PFSK-1 (cell line): ENCODE data around the gene LYPD6B.

Experiments
- FOXP2 ChIP-seq: optimal IDR thresholded peaks from 2 replicates; pipeline ENCODE3; 2011; ENCODE audit warnings: borderline replicate concordance, control low read depth, inconsistent platforms; ENCODE audit not compliant: insufficient read depth; ENCODE audit errors: extremely low read length, extremely low read depth
- POLR2AphosphoS5 ChIP-seq: IDR thresholded peaks from 2 replicates; pipeline ENCODE4 v1.6.1; 2012; ENCODE audit warnings: low read depth, mild to moderate bottlenecking, control low read depth, low read length, moderate library complexity
- REST ChIP-seq, 2 experiments: IDR thresholded peaks; 2 replicates each; pipeline versions ENCODE4 v1.6.1 to v1.8.0; 2011 to 2012; ENCODE audit warnings: low read depth in 2 of 2, low read length in 2 of 2, control low read depth in 1 of 2, inconsistent platforms in 1 of 2, mild to moderate bottlenecking in 1 of 2, moderate library complexity in 1 of 2; ENCODE audit not compliant: insufficient read depth in 1 of 2
- SIN3A ChIP-seq: IDR thresholded peaks from 2 replicates; pipeline ENCODE4 v1.6.1; 2012; ENCODE audit warnings: mild to moderate bottlenecking, low read length, moderate library complexity, borderline replicate concordance; ENCODE audit not compliant: insufficient read depth
- TAF1 ChIP-seq: IDR thresholded peaks from 2 replicates; pipeline ENCODE4 v1.6.1; 2012; ENCODE audit warnings: low read length, control low read depth, borderline replicate concordance; ENCODE audit not compliant: insufficient read depth

LYPD6B gene

GRCh38 chr2:149064856-149065630, 26.5 kb downstream of the LYPD6B start:
- TF ChIP-seq REST (IDR thresholded peaks at IDR 0.05; ENCODE audit: insufficient read depth in 1 of 2, low read depth in 2 of 2, low read length in 2 of 2) (no peak), FOXP2 (no peak)

- TF ChIP-seq SIN3A (no peak), TAF1 (no peak), POLR2AphosphoS5 (no peak), FOXP2 (no peak), REST (IDR thresholded peaks at IDR 0.05; ENCODE audit: insufficient read depth in 1 of 2, low read depth in 2 of 2, low read length in 2 of 2) (no peak)
Observed at GRCh38 chr2:149068225-149068995, 29.9 kb downstream of the LYPD6B start.

GRCh38 chr2:149068996-149069888, 30.7 kb downstream of the LYPD6B start:
- TF ChIP-seq REST (IDR thresholded peaks at IDR 0.05; ENCODE audit: insufficient read depth in 1 of 2, low read depth in 2 of 2, low read length in 2 of 2) = no peak
- TF ChIP-seq POLR2AphosphoS5 = no peak

DNA sequence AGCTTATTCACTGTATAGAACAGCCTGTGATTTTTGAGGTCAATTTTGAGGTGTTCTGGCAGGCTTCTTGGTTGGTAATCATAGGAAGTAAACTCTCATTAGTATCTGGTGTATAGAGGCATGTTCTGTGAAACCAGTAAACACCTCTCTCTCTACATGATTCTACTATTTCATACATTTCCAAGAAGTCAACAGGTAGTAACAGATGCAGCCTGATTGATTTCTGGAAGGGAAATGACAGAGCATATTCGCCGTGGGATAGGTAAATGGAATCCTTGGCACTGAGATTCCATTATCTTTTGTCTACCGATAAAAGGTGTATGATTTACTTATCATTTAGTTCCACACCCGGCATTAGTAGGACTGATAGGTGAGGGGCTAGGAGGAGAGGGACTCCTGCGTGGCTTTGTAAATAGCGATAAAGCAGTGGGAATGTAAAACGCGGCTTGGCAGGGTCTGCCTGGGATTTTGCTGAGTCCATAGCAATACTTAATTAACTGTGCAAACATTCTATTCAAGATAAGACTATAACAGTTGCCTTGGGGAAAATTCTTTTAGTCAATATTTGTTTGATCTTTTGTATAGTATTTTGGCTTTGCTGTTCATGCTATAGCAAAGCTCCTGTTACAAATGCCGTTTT, 32.3 kb downstream of the LYPD6B start:
- no peak for TF ChIP-seq SIN3A
- no peak for TF ChIP-seq REST (IDR thresholded peaks at IDR 0.05; ENCODE audit: insufficient read depth in 1 of 2, low read depth in 2 of 2, low read length in 2 of 2)
- no peak for TF ChIP-seq TAF1
- no peak for TF ChIP-seq POLR2AphosphoS5
